H1 (cell line): ENCODE results near the gene PIGK. TPM values are rescaled to one million over a fixed set of nuclear protein-coding genes. Genes with fewer than 3 reads are reported as not detected.

ENCODE experiments used
- BCL11A ChIP-seq, 2 experiments: IDR thresholded peaks; one replicate each; pipeline ENCODE4 v1.6.1; 2011; ENCODE audit warnings: low read depth in 2 of 2, low read length in 2 of 2, mild to moderate bottlenecking in 2 of 2
- CTBP2 ChIP-seq: IDR thresholded peaks from 2 replicates; pipeline ENCODE4 v1.7.0; 2011; ENCODE audit warnings: borderline replicate concordance, mild to moderate bottlenecking, moderate library complexity, mixed read lengths, low read length; ENCODE audit not compliant: insufficient read depth, insufficient read length
- EGR1 ChIP-seq: IDR thresholded peaks from 2 replicates; pipeline ENCODE4 v1.6.1; 2011; ENCODE audit warnings: low read depth, low read length, borderline replicate concordance
- KDM1A ChIP-seq: fragments of 200-600, 300-600 bp; sonication (generic); IDR thresholded peaks from 2 replicates; pipeline ENCODE4 v1.7.1; 2016; ENCODE audit warnings: mild to moderate bottlenecking, low read length, borderline replicate concordance
- MAFK ChIP-seq: IDR thresholded peaks from 2 replicates; pipeline ENCODE4 v1.6.1; 2012; ENCODE audit warnings: low read depth, mild to moderate bottlenecking, improper control_type of control experiment, low read length
- RAD21 ChIP-seq, 2 experiments: IDR thresholded peaks in 1 of 2; conservative IDR thresholded peaks in 1 of 2; 2 replicates each; pipeline ENCODE4 v1.6.1; 2011; ENCODE audit warnings: low read depth in 2 of 2, low read length in 2 of 2, improper control_type of control experiment in 1 of 2, inconsistent platforms in 1 of 2, mild to moderate bottlenecking in 1 of 2, moderate library complexity in 1 of 2
- TAF1 ChIP-seq: IDR thresholded peaks from 2 replicates; pipeline ENCODE4 v1.6.1; 2011; ENCODE audit warnings: mild to moderate bottlenecking, low read depth, low read length
- polyA plus RNA-seq, 7 experiments: library from polyadenylated mRNA; depleted of rRNA in 3 of 7; stranded (reverse) in 5 of 7; unstranded in 2 of 7; fragments of >200 nt in 5 of 7; fragments of 200-250 nt in 2 of 7; gene quantifications; 1 replicate in 5 of 7; 2 replicates in 1 of 7; 4 replicates in 1 of 7; pipeline versions ENCODE4 v1.2.1 to v1.2.3, GENCODE V29; 2011 to 2013; ENCODE audit warnings: missing spikeins in 2 of 7, mixed read lengths in 2 of 7
- total RNA-seq: library from RNA; stranded (reverse); fragmentation: NEBNext Ultra II Directional; extraction: Animal tissue kit (Norgen Biotek cat#: 25700); gene quantifications from 2 replicates; pipeline ENCODE4 v1.2.1, GENCODE V29; 2021
- TF ChIP-seq, protein P1 (sequence below): IDR thresholded peaks from 2 replicates; pipeline ENCODE4 v1.6.1; 2011; ENCODE audit warnings: low read depth, mild to moderate bottlenecking, low read length; ENCODE audit not compliant: insufficient read depth

Gene PIGK
- total and polyA plus RNA-seq, 2 of the 8 experiments (the other 6 are each of a cell fraction or from before 2014, with no cell fraction given), result 5.6 to 23.2 TPM

DNA sequence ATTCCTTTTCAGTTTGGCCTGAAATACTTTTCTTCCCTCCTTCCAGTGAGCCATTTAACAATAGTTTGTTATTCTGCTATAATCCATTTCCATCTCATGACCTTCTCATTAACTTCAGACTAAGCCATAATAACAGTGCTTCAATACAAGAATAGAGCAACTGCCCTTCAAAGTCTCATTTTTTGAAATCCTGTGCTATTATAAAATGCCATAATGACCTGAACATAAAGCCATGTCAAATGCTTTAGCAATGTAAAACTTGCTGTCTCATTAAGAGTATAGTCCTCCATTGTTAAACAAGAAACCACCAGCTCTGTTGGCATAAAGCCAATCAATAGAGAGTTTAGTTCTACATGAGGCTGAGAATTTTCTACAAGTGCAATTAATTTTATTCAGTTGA is 9.6 kb upstream of the PIGK start (continued):
- TF ChIP-seq KDM1A (no peak), EGR1 (no peak), TAF1 (no peak), BCL11A (IDR thresholded peaks at IDR 0.05; ENCODE audit: low read depth in 2 of 2, low read length in 2 of 2) (no peak), MAFK (no peak), CTBP2 (no peak), RAD21 (IDR thresholded peaks at IDR 0.05 in 1 of 2, conservative IDR thresholded peaks at IDR 0.05 in 1 of 2; ENCODE audit: low read depth in 2 of 2, low read length in 2 of 2) (no peak)
- TF ChIP-seq, protein P1, sequence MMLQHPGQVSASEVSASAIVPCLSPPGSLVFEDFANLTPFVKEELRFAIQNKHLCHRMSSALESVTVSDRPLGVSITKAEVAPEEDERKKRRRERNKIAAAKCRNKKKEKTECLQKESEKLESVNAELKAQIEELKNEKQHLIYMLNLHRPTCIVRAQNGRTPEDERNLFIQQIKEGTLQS, result no peak
- TF ChIP-seq, all 59 proteins: peak for 0
